Colonic mucosa (tissue), 4 donors: ENCODE results near the gene ERVFRD-1. TPM values are rescaled to one million over a fixed set of nuclear protein-coding genes. Genes with fewer than 3 reads are reported as not detected.

ENCODE experiments used
- DNase-seq: peaks from one replicate; pipeline ENCODE4 v3.0.0-alpha.2; 2020
- H3K27ac ChIP-seq: fragments of 200-600 bp; one replicate; pipeline ENCODE4 v1.8.0; 2021
- H3K27me3 ChIP-seq: fragments of 200-600 bp; one replicate; pipeline ENCODE4 v1.8.0; 2021
- H3K36me3 ChIP-seq: fragments of 200-600 bp; one replicate; pipeline ENCODE4 v1.8.0; 2021
- H3K4me1 ChIP-seq: fragments of 200-600 bp; one replicate; pipeline ENCODE4 v1.8.0; 2021; ENCODE audit warnings: mild to moderate bottlenecking
- H3K4me3 ChIP-seq: fragments of 200-600 bp; one replicate; pipeline ENCODE4 v1.8.0; 2021
- H3K9ac ChIP-seq, 2 donors: one replicate each; pipeline ENCODE4 v1.7.0; 2013; ENCODE audit warnings: control low read depth in 2 of 2, low read depth in 2 of 2, low read length in 2 of 2
- H3K9me3 ChIP-seq: fragments of 200-600 bp; one replicate; pipeline ENCODE4 v1.8.0; 2021
- CTCF ChIP-seq: fragments of 200-600 bp; IDR thresholded peaks from one replicate; pipeline ENCODE4 v1.8.0; 2022; ENCODE audit warnings: antibody characterized with exemption, mild to moderate bottlenecking
- intact Hi-C: fragments of 100-400 bp; cut with DNase I; formaldehyde crosslinking; loops from one replicate; pipeline ENCODE4 v1.14.1; 2022
- total RNA-seq, 2 donors: library from RNA; stranded (reverse); fragmentation: NEBNext Ultra II Directional in 1 of 2; extraction: Animal tissue kit (Norgen Biotek cat#: 25700) in 1 of 2; gene quantifications; one replicate each; pipeline ENCODE4 v1.2.1, GENCODE V29; 2021
- donor health status: healthy.
- donor health status: DM: no; HTN: no; CAD: no.
- donor health status: DM: no; HTN: no; CAD: no.

The ERVFRD-1 gene
- total RNA-seq, 2 donors from 2014 or later = 0.10 TPM; not detected in 1

GRCh38 chr6:11056871-11057270 lies 54.7 kb downstream of the ERVFRD-1 start:
- TF ChIP-seq CTCF = no peak
- H3K27me3 ChIP-seq = no peaks in the 10 kb centered on the region
- no peaks in the 10 kb centered on the region for H3K4me1 ChIP-seq
- H3K9me3 ChIP-seq = no peaks in the 10 kb centered on the region
- no peak overlapping the region for H3K4me3 ChIP-seq
- H3K27ac ChIP-seq = no peak overlapping the region
- intact Hi-C loops = no loop called here
- no peak for DNase-seq
- H3K9ac ChIP-seq = no peak overlapping the region
- no peaks in the 10 kb centered on the region for H3K36me3 ChIP-seq

- TF ChIP-seq CTCF = no peak
- DNase-seq = no peak
- no peak overlapping the region for H3K27ac ChIP-seq
- no peaks in the 10 kb centered on the region for H3K4me1 ChIP-seq
- intact Hi-C loops = no loop called here
- no peak overlapping the region for H3K9ac ChIP-seq
- no peaks in the 10 kb centered on the region for H3K27me3 ChIP-seq
- H3K9me3 ChIP-seq = no peaks in the 10 kb centered on the region
- no peak overlapping the region for H3K4me3 ChIP-seq
- no peaks in the 10 kb centered on the region for H3K36me3 ChIP-seq
Observed at GRCh38 chr6:11055127-11055627, 56.3 kb downstream of the ERVFRD-1 start.

- H3K9me3 ChIP-seq = no peaks in the 10 kb centered on the region
- no peak overlapping the region for H3K4me3 ChIP-seq
- TF ChIP-seq CTCF = no peak
- H3K27ac ChIP-seq = no peak overlapping the region
- H3K36me3 ChIP-seq = no peaks in the 10 kb centered on the region
- H3K27me3 ChIP-seq = no peaks in the 10 kb centered on the region
- no peak overlapping the region for H3K9ac ChIP-seq
- intact Hi-C loops = no loop called here
- no peak for DNase-seq
- no peaks in the 10 kb centered on the region for H3K4me1 ChIP-seq
Observed at GRCh38 chr6:11054722-11055121, 56.8 kb downstream of the ERVFRD-1 start.

GRCh38 chr6:11053307-11053706 lies 58.2 kb downstream of the ERVFRD-1 start:
- Histone ChIP-seq H3K9me3 (no peaks in the 10 kb centered on the region), H3K27me3 (no peaks in the 10 kb centered on the region), H3K4me3 (no peak overlapping the region), H3K9ac (no peak overlapping the region), H3K27ac (no peak overlapping the region), H3K36me3 (no peaks in the 10 kb centered on the region), H3K4me1 (no peaks in the 10 kb centered on the region)
- intact Hi-C loops = no loop called here
- DNase-seq = no peak
- TF ChIP-seq CTCF = no peak

Other genes with a start within 250 kb of the ERVFRD-1 start
- gene GCM2, start 229.7 kb downstream of the ERVFRD-1 start, total RNA-seq = not detected
- gene SYCP2L, start 224.7 kb downstream of the ERVFRD-1 start, total RNA-seq = under 1 TPM in 1 of 2 donors, not detected in 1; 0.11 TPM
- gene ELOVL2, start 67.4 kb downstream of the ERVFRD-1 start, total RNA-seq = under 1 TPM; 0.05 to 0.11 TPM
- gene SMIM13, start 17.9 kb downstream of the ERVFRD-1 start, total RNA-seq = 1 to 10 TPM; 6.3 to 8.0 TPM
- gene NEDD9, start 120.9 kb upstream of the ERVFRD-1 start, total RNA-seq = 10 to 100 TPM; 43.4 to 73.1 TPM